Esophagus muscularis mucosa (tissue), 4 donors: ENCODE measurements around the gene KCNAB1.

Experiments
- EP300 ChIP-seq: sonication (generic); formaldehyde crosslinking; IDR thresholded peaks from one replicate; pipeline ENCODE4 v1.6.1; 2017; ENCODE audit warnings: antibody characterized with exemption
- POLR2A ChIP-seq: fragments of 450-650 bp; IDR thresholded peaks from one replicate; pipeline ENCODE4 v1.6.1; 2017; ENCODE audit warnings: antibody characterized with exemption, moderate library complexity, mild to moderate bottlenecking, low read depth
- POLR2AphosphoS5 ChIP-seq, 2 donors: sonication (generic); formaldehyde crosslinking; IDR thresholded peaks; one replicate each; pipeline ENCODE4 v1.6.1; 2017; ENCODE audit warnings: antibody characterized with exemption in 2 of 2
- TF ChIP-seq, protein P1 (sequence below), 3 experiments: fragments of 200-600 bp in 2 of 3; fragments of 450-650 bp in 1 of 3; sonication (generic) in 2 of 3; IDR thresholded peaks; one replicate each; pipeline ENCODE4 v1.5.1; 2017 to 2019; ENCODE audit warnings: antibody characterized with exemption in 3 of 3, mild to moderate bottlenecking in 2 of 3, moderate library complexity in 1 of 3

GRCh38 chr3:156175570-156175969 lies 55.2 kb downstream of the KCNAB1 start:
- TF ChIP-seq, protein P1, sequence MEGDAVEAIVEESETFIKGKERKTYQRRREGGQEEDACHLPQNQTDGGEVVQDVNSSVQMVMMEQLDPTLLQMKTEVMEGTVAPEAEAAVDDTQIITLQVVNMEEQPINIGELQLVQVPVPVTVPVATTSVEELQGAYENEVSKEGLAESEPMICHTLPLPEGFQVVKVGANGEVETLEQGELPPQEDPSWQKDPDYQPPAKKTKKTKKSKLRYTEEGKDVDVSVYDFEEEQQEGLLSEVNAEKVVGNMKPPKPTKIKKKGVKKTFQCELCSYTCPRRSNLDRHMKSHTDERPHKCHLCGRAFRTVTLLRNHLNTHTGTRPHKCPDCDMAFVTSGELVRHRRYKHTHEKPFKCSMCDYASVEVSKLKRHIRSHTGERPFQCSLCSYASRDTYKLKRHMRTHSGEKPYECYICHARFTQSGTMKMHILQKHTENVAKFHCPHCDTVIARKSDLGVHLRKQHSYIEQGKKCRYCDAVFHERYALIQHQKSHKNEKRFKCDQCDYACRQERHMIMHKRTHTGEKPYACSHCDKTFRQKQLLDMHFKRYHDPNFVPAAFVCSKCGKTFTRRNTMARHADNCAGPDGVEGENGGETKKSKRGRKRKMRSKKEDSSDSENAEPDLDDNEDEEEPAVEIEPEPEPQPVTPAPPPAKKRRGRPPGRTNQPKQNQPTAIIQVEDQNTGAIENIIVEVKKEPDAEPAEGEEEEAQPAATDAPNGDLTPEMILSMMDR (IDR thresholded peaks at IDR 0.05): no peak
- no peak for TF ChIP-seq POLR2A
- TF ChIP-seq POLR2AphosphoS5 (IDR thresholded peaks at IDR 0.05): no peak
- no peak for TF ChIP-seq EP300
